Osteoblast (primary cell): ENCODE data around the gene HSPBAP1. TPM values are rescaled to one million over a fixed set of nuclear protein-coding genes. Genes with fewer than 3 reads are reported as not detected.

ENCODE experiments used
- DNase-seq: peaks from one replicate; pipeline ENCODE4 v3.0.0; 2011; ENCODE audit warnings: low spot score, mixed read lengths; ENCODE audit not compliant: insufficient read length; ENCODE audit errors: missing footprints
- H2AFZ ChIP-seq: 2 replicates; pipeline ENCODE4 v1.6.0; 2011; ENCODE audit warnings: mild to moderate bottlenecking, low read length
- H3K27ac ChIP-seq: 2 replicates; pipeline ENCODE4 v1.5.1; 2011; ENCODE audit warnings: mild to moderate bottlenecking, low read depth, low read length, moderate library complexity
- H3K27me3 ChIP-seq: 2 replicates; pipeline ENCODE4 v1.6.0; 2012; ENCODE audit warnings: mild to moderate bottlenecking, control low read depth, inconsistent platforms, low read length, moderate library complexity; ENCODE audit not compliant: insufficient read depth
- H3K36me3 ChIP-seq: 2 replicates; pipeline ENCODE4 v1.5.1; 2011; ENCODE audit warnings: mild to moderate bottlenecking, low read length, control low read depth, moderate library complexity; ENCODE audit not compliant: insufficient read depth
- H3K4me1 ChIP-seq: 2 replicates; pipeline ENCODE4 v1.5.1; 2011; ENCODE audit warnings: mild to moderate bottlenecking, low read length, control low read depth, moderate library complexity; ENCODE audit not compliant: insufficient read depth
- H3K4me2 ChIP-seq: 2 replicates; pipeline ENCODE4 v1.6.0; 2011; ENCODE audit warnings: mild to moderate bottlenecking, low read length; ENCODE audit not compliant: insufficient read depth
- H3K4me3 ChIP-seq: fragments of 200-600 bp; sonication (generic); 3 replicates; pipeline ENCODE4 v1.5.1; 2012; ENCODE audit warnings: mild to moderate bottlenecking, low read length, inconsistent platforms; ENCODE audit not compliant: insufficient read depth
- H3K79me2 ChIP-seq: 2 replicates; pipeline ENCODE4 v1.6.0; 2012; ENCODE audit warnings: mild to moderate bottlenecking, low read length, control low read depth, inconsistent platforms; ENCODE audit not compliant: insufficient read depth
- H3K9me3 ChIP-seq: 2 replicates; pipeline ENCODE4 v1.5.1; 2011; ENCODE audit warnings: low read depth, low read length, control low read depth
- H4K20me1 ChIP-seq: 2 replicates; pipeline ENCODE4 v1.6.0; 2012; ENCODE audit warnings: mild to moderate bottlenecking, low read length, control low read depth; ENCODE audit not compliant: insufficient read depth
- total RNA-seq: library from RNA; depleted of rRNA; stranded (reverse); fragments of >200 nt; gene quantifications from 2 replicates; pipeline ENCODE4 v1.2.3, GENCODE V29; 2012
- TF ChIP-seq, protein P1 (sequence below): IDR thresholded peaks from 2 replicates; pipeline ENCODE4 v1.5.1; 2011; ENCODE audit warnings: mild to moderate bottlenecking, low read depth, low read length, moderate library complexity; ENCODE audit errors: extremely low read depth

The HSPBAP1 gene
- total RNA-seq, 1 donor, result 13.8 TPM

- H3K27ac ChIP-seq, result no peak overlapping the region
- no peak overlapping the region for H3K4me3 ChIP-seq
- no peak overlapping the region for H3K4me2 ChIP-seq
- no peak overlapping the region for H2AFZ ChIP-seq
- no peaks in the 10 kb centered on the region for H3K27me3 ChIP-seq
- H4K20me1 ChIP-seq, result no peaks in the 10 kb centered on the region
- no peaks in the 10 kb centered on the region for H3K79me2 ChIP-seq
- H3K4me1 ChIP-seq, result peaks cover 3% of the 10 kb centered on the region
- no peaks in the 10 kb centered on the region for H3K9me3 ChIP-seq
- no peaks in the 10 kb centered on the region for H3K36me3 ChIP-seq
- TF ChIP-seq, protein P1, sequence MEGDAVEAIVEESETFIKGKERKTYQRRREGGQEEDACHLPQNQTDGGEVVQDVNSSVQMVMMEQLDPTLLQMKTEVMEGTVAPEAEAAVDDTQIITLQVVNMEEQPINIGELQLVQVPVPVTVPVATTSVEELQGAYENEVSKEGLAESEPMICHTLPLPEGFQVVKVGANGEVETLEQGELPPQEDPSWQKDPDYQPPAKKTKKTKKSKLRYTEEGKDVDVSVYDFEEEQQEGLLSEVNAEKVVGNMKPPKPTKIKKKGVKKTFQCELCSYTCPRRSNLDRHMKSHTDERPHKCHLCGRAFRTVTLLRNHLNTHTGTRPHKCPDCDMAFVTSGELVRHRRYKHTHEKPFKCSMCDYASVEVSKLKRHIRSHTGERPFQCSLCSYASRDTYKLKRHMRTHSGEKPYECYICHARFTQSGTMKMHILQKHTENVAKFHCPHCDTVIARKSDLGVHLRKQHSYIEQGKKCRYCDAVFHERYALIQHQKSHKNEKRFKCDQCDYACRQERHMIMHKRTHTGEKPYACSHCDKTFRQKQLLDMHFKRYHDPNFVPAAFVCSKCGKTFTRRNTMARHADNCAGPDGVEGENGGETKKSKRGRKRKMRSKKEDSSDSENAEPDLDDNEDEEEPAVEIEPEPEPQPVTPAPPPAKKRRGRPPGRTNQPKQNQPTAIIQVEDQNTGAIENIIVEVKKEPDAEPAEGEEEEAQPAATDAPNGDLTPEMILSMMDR, result no peak
- DNase-seq, result no peak
Observed at GRCh38 chr3:122777563-122777962, 16.1 kb downstream of the HSPBAP1 start.

DNA sequence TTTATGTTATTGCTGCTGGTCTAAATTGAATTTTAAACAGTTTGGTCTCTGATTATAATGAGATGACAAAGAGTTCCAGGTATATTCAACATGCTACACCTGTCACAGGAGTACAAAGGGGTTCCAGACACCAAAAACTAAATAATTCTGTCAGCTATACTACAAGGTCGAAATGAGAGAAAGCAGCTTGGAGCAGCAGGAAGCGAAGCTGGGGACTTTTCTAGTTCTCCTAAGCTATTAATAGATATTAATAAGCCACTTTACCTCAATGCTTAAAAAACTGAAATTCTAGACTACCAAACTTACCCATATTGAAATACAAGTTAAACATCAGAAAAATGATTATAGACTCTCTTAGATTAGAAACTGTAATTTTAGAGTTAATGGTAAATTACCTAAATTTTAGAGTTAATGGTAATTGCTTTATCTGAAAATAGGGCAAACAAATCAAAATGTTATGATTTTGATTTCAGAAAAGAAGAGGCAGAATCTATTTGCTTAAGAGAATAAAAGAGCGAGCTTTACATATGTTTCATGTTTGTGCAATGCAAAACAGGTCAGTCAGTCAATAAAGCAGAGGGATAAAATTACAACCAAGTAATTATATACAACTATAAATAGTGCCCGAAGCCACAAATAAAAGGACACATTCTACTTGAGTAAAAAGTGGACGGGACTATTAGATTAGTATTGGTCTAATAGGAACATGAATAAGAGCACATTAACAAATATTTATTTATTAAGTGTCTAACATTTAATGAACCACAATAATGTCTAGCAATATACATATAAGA lies 16.8 kb downstream of the HSPBAP1 start:
- H3K4me3 ChIP-seq, result no peak overlapping the region
- no peaks in the 10 kb centered on the region for H3K79me2 ChIP-seq
- no peaks in the 10 kb centered on the region for H3K36me3 ChIP-seq
- H3K4me2 ChIP-seq, result no peak overlapping the region
- H3K27ac ChIP-seq, result no peak overlapping the region
- no peak for DNase-seq
- no peaks in the 10 kb centered on the region for H3K9me3 ChIP-seq
- no peak overlapping the region for H2AFZ ChIP-seq
- peaks cover 3% of the 10 kb centered on the region for H3K4me1 ChIP-seq
- H3K27me3 ChIP-seq, result no peaks in the 10 kb centered on the region
- H4K20me1 ChIP-seq, result no peaks in the 10 kb centered on the region
- TF ChIP-seq, protein P1, result no peak

DNA sequence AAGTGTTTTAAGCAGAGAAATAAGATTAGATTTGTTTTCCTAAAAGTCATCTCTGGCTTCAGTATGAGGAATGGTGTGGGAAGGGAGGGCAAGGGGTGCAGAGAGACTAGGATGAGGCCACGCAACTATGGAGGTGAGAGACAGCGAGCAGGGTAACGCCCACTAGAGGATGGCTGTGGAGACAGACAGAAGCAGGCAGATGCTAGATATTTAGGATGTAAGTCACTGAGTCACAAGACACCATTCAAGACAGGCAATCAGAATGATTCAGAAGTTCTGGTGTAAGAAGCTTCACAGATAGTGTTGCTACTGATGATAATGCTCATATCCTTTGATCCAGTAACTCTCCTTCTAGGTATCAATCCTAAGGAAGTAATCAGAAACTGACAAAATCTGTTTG lies 19.1 kb downstream of the HSPBAP1 start:
- no peaks in the 10 kb centered on the region for H3K9me3 ChIP-seq
- no peak overlapping the region for H2AFZ ChIP-seq
- H3K4me3 ChIP-seq, result no peak overlapping the region
- H4K20me1 ChIP-seq, result no peaks in the 10 kb centered on the region
- peaks cover 3% of the 10 kb centered on the region for H3K4me1 ChIP-seq
- H3K27ac ChIP-seq, result peak overlapping the region; percentile 29
- DNase-seq, result peak; percentile 60
- H3K36me3 ChIP-seq, result no peaks in the 10 kb centered on the region
- no peaks in the 10 kb centered on the region for H3K27me3 ChIP-seq
- H3K4me2 ChIP-seq, result no peak overlapping the region
- no peaks in the 10 kb centered on the region for H3K79me2 ChIP-seq
- TF ChIP-seq, protein P1, result peak; percentile 8

DNA sequence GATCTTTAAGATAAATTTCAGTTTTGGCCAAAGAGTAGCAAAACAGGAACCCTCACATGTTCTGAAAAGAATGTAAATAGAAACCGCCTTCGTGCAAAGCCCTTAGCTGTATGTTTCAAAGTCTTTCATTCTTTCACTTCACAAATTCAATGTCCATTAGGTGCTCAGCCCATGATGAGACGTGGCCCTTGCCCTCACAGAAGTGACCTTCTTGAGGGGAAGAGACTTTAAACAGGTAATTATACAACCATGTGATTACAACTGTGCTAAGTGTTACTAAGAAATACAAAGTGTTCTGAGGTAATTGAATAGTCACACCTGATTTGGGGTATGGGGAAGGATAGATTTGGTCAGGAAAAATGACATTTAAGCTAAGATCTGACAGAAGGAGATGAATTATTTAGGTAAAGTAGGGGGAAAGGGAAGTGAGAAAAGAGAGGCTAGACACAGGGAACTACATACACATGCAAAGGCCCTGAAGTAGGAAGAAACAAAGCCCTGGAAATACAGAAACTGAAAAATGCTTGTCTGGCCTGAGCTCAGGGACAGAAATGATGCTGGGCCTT lies 19.6 kb downstream of the HSPBAP1 start:
- no peaks in the 10 kb centered on the region for H3K36me3 ChIP-seq
- H3K27ac ChIP-seq, result peak overlapping the region; percentile 29
- no peak overlapping the region for H2AFZ ChIP-seq
- no peaks in the 10 kb centered on the region for H4K20me1 ChIP-seq
- H3K4me2 ChIP-seq, result no peak overlapping the region
- no peaks in the 10 kb centered on the region for H3K79me2 ChIP-seq
- no peak for DNase-seq
- H3K9me3 ChIP-seq, result no peaks in the 10 kb centered on the region
- H3K4me1 ChIP-seq, result peaks cover 3% of the 10 kb centered on the region
- H3K4me3 ChIP-seq, result no peak overlapping the region
- TF ChIP-seq, protein P1, result no peak
- no peaks in the 10 kb centered on the region for H3K27me3 ChIP-seq
